GM12891 (cell line): Measurements from ENCODE around the gene FSCB.

Experiments
- PAX5 ChIP-seq: IDR thresholded peaks from 2 replicates; pipeline ENCODE4 v1.6.1; 2011; ENCODE audit warnings: low read length, moderate library complexity, mild to moderate bottlenecking; ENCODE audit not compliant: insufficient read depth, severe bottlenecking
- POLR2A ChIP-seq: IDR thresholded peaks from 2 replicates; pipeline ENCODE4 v1.6.1; 2011; ENCODE audit warnings: low read depth, low read length, control low read depth
- POLR2AphosphoS5 ChIP-seq: IDR thresholded peaks from 2 replicates; pipeline ENCODE4 v1.6.1; 2011; ENCODE audit warnings: low read depth, low read length, control low read depth
- POU2F2 ChIP-seq: IDR thresholded peaks from 2 replicates; pipeline ENCODE4 v1.6.1; 2011; ENCODE audit warnings: low read depth, mild to moderate bottlenecking, control low read depth, low read length, moderate library complexity
- TAF1 ChIP-seq: IDR thresholded peaks from 2 replicates; pipeline ENCODE4 v1.6.1; 2011; ENCODE audit warnings: low read depth, low read length, control low read depth

- TF ChIP-seq POLR2AphosphoS5 (no peak), TAF1 (no peak), POLR2A (no peak), POU2F2 (no peak), PAX5 (no peak)
Measured at GRCh38 chr14:44490966-44491365, 16.1 kb downstream of the FSCB start.
